Measurements from ENCODE around the gene ATG4B.

DNA sequence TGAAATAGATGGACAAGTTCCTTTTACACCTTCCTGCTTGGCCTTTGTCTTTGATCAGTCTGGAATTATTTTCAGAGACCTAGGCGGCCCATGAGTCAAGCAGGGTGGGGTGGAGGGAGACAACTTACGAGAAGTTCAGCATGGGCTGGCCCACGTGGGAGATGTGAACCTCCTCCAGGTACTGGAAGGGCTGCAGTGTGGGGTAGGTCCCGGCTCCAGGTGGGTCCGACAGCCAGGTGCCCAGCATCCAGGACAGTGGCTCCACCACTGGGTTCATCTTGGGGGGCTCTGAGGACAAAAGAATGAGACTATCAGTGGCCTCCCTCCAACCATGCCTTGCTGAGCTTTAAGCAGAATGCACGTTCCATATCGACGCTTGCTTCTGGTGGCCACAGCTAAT lies 31.3 kb upstream of the ATG4B start:
- TF ChIP-seq CTCF (IDR thresholded peaks at IDR 0.05) = no peak
- no peak for TF ChIP-seq POLR2A (IDR thresholded peaks at IDR 0.05)
- no peak for TF ChIP-seq EP300 (IDR thresholded peaks at IDR 0.05)
- no peak for TF ChIP-seq POLR2AphosphoS5 (IDR thresholded peaks at IDR 0.05)

Measured in suprapubic skin (tissue), 4 donors.